Neural cell (in vitro differentiated cells): ENCODE measurements around the gene DSCAM. TPM values are rescaled to one million over a fixed set of nuclear protein-coding genes. Genes with fewer than 3 reads are reported as not detected.

Source experiments
- H2AFZ ChIP-seq: fragments of 200-600, 300-800 bp; sonication (generic), shearing (Covaris generic); 2 replicates; pipeline ENCODE4 v1.6.0; 2014; ENCODE audit warnings: low read depth, mild to moderate bottlenecking, antibody characterized with exemption, low read length, moderate library complexity
- H3F3A ChIP-seq: fragments of 200-600 bp; shearing (Covaris generic); 2 replicates; pipeline ENCODE4 v1.6.1; 2016; ENCODE audit warnings: mild to moderate bottlenecking, moderate library complexity, mixed read lengths, antibody characterized with exemption, low read length; ENCODE audit not compliant: insufficient read depth, poor library complexity, severe bottlenecking
- H3K27ac ChIP-seq: fragments of 200-600, 300-800 bp; sonication (generic), shearing (Covaris generic); 2 replicates; pipeline ENCODE4 v1.5.1; 2014; ENCODE audit warnings: mild to moderate bottlenecking, low read length, moderate library complexity
- H3K27me3 ChIP-seq: fragments of 300-800, 200-600 bp; sonication (generic), shearing (Covaris generic); 2 replicates; pipeline ENCODE4 v1.6.0; 2014; ENCODE audit warnings: mild to moderate bottlenecking, low read depth, low read length, moderate library complexity; ENCODE audit not compliant: insufficient read depth
- H3K36me3 ChIP-seq: fragments of 300-800, 200-600 bp; sonication (generic), shearing (Covaris generic); 2 replicates; pipeline ENCODE4 v1.5.1; 2014; ENCODE audit warnings: mild to moderate bottlenecking, antibody characterized with exemption, low read length, moderate library complexity; ENCODE audit not compliant: insufficient read depth
- H3K4me2 ChIP-seq: fragments of 300-800, 200-600 bp; sonication (generic), shearing (Covaris generic); 2 replicates; pipeline ENCODE4 v1.6.0; 2014; ENCODE audit warnings: mild to moderate bottlenecking, low read length
- H3K4me3 ChIP-seq: fragments of 300-800, 200-600 bp; sonication (generic), shearing (Covaris generic); 2 replicates; pipeline ENCODE4 v1.5.1; 2014; ENCODE audit warnings: mild to moderate bottlenecking, low read length, moderate library complexity
- H3K79me2 ChIP-seq: fragments of 200-600 bp; shearing (Covaris generic); replicated peaks from 2 replicates; pipeline ENCODE4 v1.6.0; 2014; ENCODE audit warnings: mild to moderate bottlenecking, low read length, moderate library complexity; ENCODE audit not compliant: insufficient read depth
- H3K9ac ChIP-seq: fragments of 300-800, 200-600 bp; sonication (generic), shearing (Covaris generic); 2 replicates; pipeline ENCODE4 v1.6.1; 2016; ENCODE audit warnings: mild to moderate bottlenecking, low read length, mixed read lengths
- H3K9me2 ChIP-seq: fragments of 200-600 bp; shearing (Covaris generic); 2 replicates; pipeline ENCODE4 v1.6.1; 2016; ENCODE audit warnings: mild to moderate bottlenecking, low read length, mixed read lengths; ENCODE audit not compliant: insufficient read depth
- H3K9me3 ChIP-seq: fragments of 200-600, 300-800 bp; sonication (generic), shearing (Covaris generic); 2 replicates; pipeline ENCODE4 v1.6.1; 2016; ENCODE audit warnings: mild to moderate bottlenecking, mixed run types, low read length, moderate library complexity, mixed read lengths
- H4K20me1 ChIP-seq: fragments of 200-600 bp; shearing (Covaris generic); 2 replicates; pipeline ENCODE4 v1.6.1; 2016; ENCODE audit warnings: mild to moderate bottlenecking, mixed run types; ENCODE audit not compliant: insufficient read depth
- CTCF ChIP-seq: fragments of 450-650 bp; IDR thresholded peaks from 2 replicates; pipeline ENCODE4 v1.5.1; 2014; ENCODE audit warnings: antibody characterized with exemption, mild to moderate bottlenecking, moderate library complexity; ENCODE audit not compliant: poor library complexity, severe bottlenecking
- EZH2 ChIP-seq: fragments of 200-600, 300-800 bp; shearing (Covaris generic), sonication (generic); IDR thresholded peaks from 2 replicates; pipeline ENCODE4 v1.6.1; 2014; ENCODE audit warnings: antibody characterized with exemption, low read length, borderline replicate concordance, mild to moderate bottlenecking; ENCODE audit not compliant: insufficient read depth, poor library complexity, severe bottlenecking
- MXI1 ChIP-seq: fragments of 450-650 bp; conservative IDR thresholded peaks from 2 replicates; pipeline ENCODE4 v1.6.1; 2014; ENCODE audit warnings: antibody characterized with exemption, mild to moderate bottlenecking; ENCODE audit not compliant: poor library complexity, severe bottlenecking
- POLR2AphosphoS5 ChIP-seq: IDR thresholded peaks from 2 replicates; pipeline ENCODE4 v1.6.1; 2012
- RAD21 ChIP-seq: fragments of 450-650 bp; conservative IDR thresholded peaks from 2 replicates; pipeline ENCODE4 v1.6.1; 2014; ENCODE audit warnings: antibody characterized with exemption, mild to moderate bottlenecking, moderate library complexity
- REST ChIP-seq: IDR thresholded peaks from 2 replicates; pipeline ENCODE4 v1.6.1; 2012; ENCODE audit warnings: borderline replicate concordance
- polyA plus RNA-seq: library from polyadenylated mRNA; depleted of rRNA; stranded (reverse); fragments of >200 nt; gene quantifications from 2 replicates; pipeline ENCODE4 v1.2.3, GENCODE V29; 2014

Gene DSCAM
- polyA plus RNA-seq, 1 donor from 2014 or later = 5.3 TPM

GRCh38 chr21:40257342-40257741, 589.6 kb downstream of the DSCAM start:
- H3K9me3 ChIP-seq = no peaks in the 10 kb centered on the region
- H4K20me1 ChIP-seq = no peaks in the 10 kb centered on the region
- H3K79me2 ChIP-seq = no peaks in the 10 kb centered on the region
- TF ChIP-seq CTCF (no peak), RAD21 (peak; percentile 42)
- H3K27me3 ChIP-seq = no peaks in the 10 kb centered on the region
- peak overlapping the region; percentile 1 for H3K9ac ChIP-seq
- H3K4me3 ChIP-seq = no peak overlapping the region
- H3F3A ChIP-seq = no peaks in the 10 kb centered on the region
- peak overlapping the region; percentile 27 for H3K27ac ChIP-seq
- no peak overlapping the region for H3K4me2 ChIP-seq
- H3K9me2 ChIP-seq = no peaks in the 10 kb centered on the region
- H2AFZ ChIP-seq = no peak overlapping the region
- no peaks in the 10 kb centered on the region for H3K36me3 ChIP-seq

- H3K79me2 ChIP-seq = no peaks in the 10 kb centered on the region
- H3K9me2 ChIP-seq = no peaks in the 10 kb centered on the region
- H3K9ac ChIP-seq = no peak overlapping the region
- H3K27ac ChIP-seq = no peak overlapping the region
- H3F3A ChIP-seq = no peaks in the 10 kb centered on the region
- H3K9me3 ChIP-seq = no peaks in the 10 kb centered on the region
- no peaks in the 10 kb centered on the region for H3K36me3 ChIP-seq
- H4K20me1 ChIP-seq = no peaks in the 10 kb centered on the region
- H3K4me3 ChIP-seq = no peak overlapping the region
- no peak overlapping the region for H3K4me2 ChIP-seq
- H2AFZ ChIP-seq = no peak overlapping the region
- TF ChIP-seq CTCF (no peak), POLR2AphosphoS5 (no peak), EZH2 (no peak), MXI1 (no peak), REST (no peak)
- H3K27me3 ChIP-seq = no peaks in the 10 kb centered on the region
Measured at GRCh38 chr21:40255518-40256444, 591.2 kb downstream of the DSCAM start.
